GM23248 (cell line): Measurements from ENCODE around the gene SIPA1. TPM values are rescaled to one million over a fixed set of nuclear protein-coding genes. Genes with fewer than 3 reads are reported as not detected.

Experiments used
- DNase-seq: peaks from one replicate; pipeline ENCODE4 v3.0.0-alpha.2; 2015
- H2AFZ ChIP-seq: fragments of 200-600 bp; sonication (generic); 2 replicates; pipeline ENCODE4 v1.6.1; 2016; ENCODE audit warnings: antibody characterized with exemption
- H3F3A ChIP-seq: fragments of 200-600 bp; sonication (generic); 2 replicates; pipeline ENCODE4 v1.6.1; 2016; ENCODE audit warnings: mild to moderate bottlenecking, antibody characterized with exemption, mixed run types; ENCODE audit not compliant: insufficient read depth
- H3K27ac ChIP-seq: fragments of 200-600 bp; sonication (generic); 2 replicates; pipeline ENCODE4 v1.5.1; 2016; ENCODE audit warnings: mild to moderate bottlenecking
- H3K27me3 ChIP-seq: fragments of 200-600 bp; sonication (generic); replicated peaks from 2 replicates; pipeline ENCODE4 v1.6.1; 2016; ENCODE audit warnings: mild to moderate bottlenecking; ENCODE audit not compliant: insufficient read depth
- H3K36me3 ChIP-seq: fragments of 200-600 bp; sonication (generic); 2 replicates; pipeline ENCODE4 v1.6.1; 2016; ENCODE audit warnings: low read depth, mild to moderate bottlenecking
- H3K4me1 ChIP-seq: fragments of 200-600 bp; sonication (generic); 2 replicates; pipeline ENCODE4 v1.6.1; 2016; ENCODE audit warnings: mild to moderate bottlenecking; ENCODE audit not compliant: insufficient read depth
- H3K4me2 ChIP-seq: fragments of 200-600 bp; sonication (generic); one replicate; pipeline ENCODE4 v1.6.1; 2016; ENCODE audit warnings: mild to moderate bottlenecking; ENCODE audit not compliant: unreplicated experiment
- H3K4me3 ChIP-seq: fragments of 200-600 bp; sonication (generic); 2 replicates; pipeline ENCODE4 v1.5.1; 2016; ENCODE audit warnings: mild to moderate bottlenecking
- H3K79me2 ChIP-seq: fragments of 200-600 bp; sonication (generic); 2 replicates; pipeline ENCODE4 v1.6.1; 2016; ENCODE audit warnings: mild to moderate bottlenecking; ENCODE audit not compliant: insufficient read depth
- H3K9ac ChIP-seq: fragments of 200-600 bp; sonication (generic); 2 replicates; pipeline ENCODE4 v1.6.1; 2016; ENCODE audit warnings: mild to moderate bottlenecking
- H3K9me2 ChIP-seq: fragments of 200-600 bp; sonication (generic); 2 replicates; pipeline ENCODE4 v1.6.1; 2016; ENCODE audit warnings: mixed run types, mild to moderate bottlenecking, moderate library complexity; ENCODE audit not compliant: insufficient read depth
- H3K9me3 ChIP-seq: fragments of 200-600 bp; sonication (generic); one replicate; pipeline ENCODE4 v1.6.1; 2017; ENCODE audit warnings: low read depth
- H4K20me1 ChIP-seq: fragments of 200-600 bp; sonication (generic); 2 replicates; pipeline ENCODE4 v1.6.0; 2016; ENCODE audit not compliant: insufficient read depth
- EZH2 ChIP-seq: fragments of 200-600 bp; sonication (generic); IDR thresholded peaks from 2 replicates; pipeline ENCODE4 v1.6.1; 2018; ENCODE audit warnings: antibody characterized with exemption, mild to moderate bottlenecking; ENCODE audit not compliant: insufficient read depth, poor library complexity, severe bottlenecking
- EZH2phosphoT487 ChIP-seq: fragments of 200-600 bp; sonication (generic); IDR thresholded peaks from 2 replicates; pipeline ENCODE4 v1.6.1; 2018; ENCODE audit warnings: antibody characterized with exemption, moderate library complexity, mild to moderate bottlenecking, low read depth; ENCODE audit not compliant: insufficient read depth
- WGBS, 2 experiments: methylation state at CpG; one replicate each; pipeline ENCODE4 v1.1.6; 2015 to 2017; ENCODE audit warnings: low lambda C conversion rate in 2 of 2, low coverage in 1 of 2; ENCODE audit errors: missing lambda C conversion rate in 2 of 2; 5-methylcytosine and 5-hydroxymethylcytosine counted together
- in situ Hi-C: fragments of 300-500 bp; cut with MboI; formaldehyde crosslinking; loops from 2 replicates; pipeline ENCODE4 v1.15.0; 2020
- polyA plus RNA-seq: library from polyadenylated mRNA; unstranded; fragments of >200 nt; fragmentation: Nextera tagmentation; extraction: Ambion mirVana; gene quantifications from 2 replicates; pipeline ENCODE4 v1.2.1, GENCODE V29; 2016
- total RNA-seq: library from RNA; depleted of rRNA; stranded (reverse); fragments of >200 nt; shearing (Covaris generic); gene quantifications from 2 replicates; pipeline ENCODE4 v1.2.3, GENCODE V29; 2014

Gene SIPA1
- total and polyA plus RNA-seq, 2 experiments from 2014 or later, result 13.0 to 15.9 TPM

- in situ Hi-C loops, result no loop called here
- TF ChIP-seq EZH2, result no peak
- Histone ChIP-seq H2AFZ (no peak overlapping the region), H3K4me3 (no peak overlapping the region), H3F3A (no peaks in the 10 kb centered on the region; the same call in 1 of the 2 replicates), H3K4me2 (no peak overlapping the region), H3K9ac (no peak overlapping the region), H3K79me2 (no peaks in the 10 kb centered on the region), H3K9me3 (no peaks in the 10 kb centered on the region), H3K27ac (no peak overlapping the region), H3K27me3 (no peaks in the 10 kb centered on the region), H3K36me3 (no peaks in the 10 kb centered on the region), H4K20me1 (no peaks in the 10 kb centered on the region), H3K4me1 (no peaks in the 10 kb centered on the region), H3K9me2 (no peaks in the 10 kb centered on the region)
- WGBS, 2 experiments, result 88% methylated on average over 5 to 6 of the region's 6 CpGs
- DNase-seq, result no peak
These were observed 6.1 kb downstream of the SIPA1 start for GRCh38 chr11:65643971-65644370.

GRCh38 chr11:65644837-65645236, 6.9 kb downstream of the SIPA1 start:
- H3K27ac ChIP-seq, result no peak overlapping the region
- WGBS, 2 experiments, result 97 to 99% methylated on average over 11 of the region's 11 CpGs
- no peaks in the 10 kb centered on the region for H3K9me3 ChIP-seq
- no peaks in the 10 kb centered on the region for H3K9me2 ChIP-seq
- H3K36me3 ChIP-seq, result no peaks in the 10 kb centered on the region
- no peaks in the 10 kb centered on the region for H4K20me1 ChIP-seq
- in situ Hi-C loops, result no loop called here
- no peaks in the 10 kb centered on the region for H3K4me1 ChIP-seq
- no peak overlapping the region for H2AFZ ChIP-seq
- H3F3A ChIP-seq, result no peaks in the 10 kb centered on the region; the same call in 1 of the 2 replicates
- no peak overlapping the region for H3K4me3 ChIP-seq
- no peak for TF ChIP-seq EZH2
- TF ChIP-seq EZH2phosphoT487, result no peak
- no peaks in the 10 kb centered on the region for H3K27me3 ChIP-seq
- H3K4me2 ChIP-seq, result no peak overlapping the region
- no peak for DNase-seq
- no peak overlapping the region for H3K9ac ChIP-seq
- H3K79me2 ChIP-seq, result no peaks in the 10 kb centered on the region

GRCh38 chr11:65645710-65646109, 7.8 kb downstream of the SIPA1 start:
- Histone ChIP-seq H3K4me2 (no peak overlapping the region), H3K27ac (no peak overlapping the region), H3K9me2 (no peaks in the 10 kb centered on the region), H3K9me3 (no peaks in the 10 kb centered on the region), H3F3A (no peaks in the 10 kb centered on the region; the same call in 1 of the 2 replicates), H3K79me2 (no peaks in the 10 kb centered on the region), H3K4me1 (no peaks in the 10 kb centered on the region), H4K20me1 (no peaks in the 10 kb centered on the region), H3K27me3 (no peaks in the 10 kb centered on the region), H3K9ac (no peak overlapping the region), H2AFZ (no peak overlapping the region), H3K4me3 (no peak overlapping the region), H3K36me3 (no peaks in the 10 kb centered on the region)
- in situ Hi-C loops, result no loop called here
- DNase-seq, result no peak
- 68% methylated on average over 9 to 10 of the region's 10 CpGs for WGBS, 2 experiments
- TF ChIP-seq EZH2, result no peak
- no peak for TF ChIP-seq EZH2phosphoT487

GRCh38 chr11:65646288-65646957, 8.5 kb downstream of the SIPA1 start:
- Histone ChIP-seq H3K79me2 (no peaks in the 10 kb centered on the region), H3K27me3 (no peaks in the 10 kb centered on the region), H4K20me1 (no peaks in the 10 kb centered on the region), H3K9me2 (no peaks in the 10 kb centered on the region), H3K9me3 (no peaks in the 10 kb centered on the region), H2AFZ (no peak overlapping the region), H3K27ac (no peak overlapping the region), H3F3A (peaks cover 3% of the 10 kb centered on the region), H3K36me3 (no peaks in the 10 kb centered on the region), H3K9ac (no peak overlapping the region), H3K4me1 (no peaks in the 10 kb centered on the region), H3K4me3 (no peak overlapping the region), H3K4me2 (no peak overlapping the region)
- no peak for DNase-seq
- WGBS, 2 experiments, result 90 to 93% methylated on average over 42 to 57 of the region's 68 CpGs
- in situ Hi-C loops, result no loop called here
- TF ChIP-seq EZH2phosphoT487, result no peak
- TF ChIP-seq EZH2, result no peak
